Panc1 (cell line): ENCODE results near the gene RSPH6A. TPM values are rescaled to one million over a fixed set of nuclear protein-coding genes. Genes with fewer than 3 reads are reported as not detected.

Experiments used
- ATAC-seq: fragments of 200-7000 bp; cut with Tn5 transposase; 2 replicates; pipeline ENCODE4 v1.9.1; 2020; ENCODE audit warnings: mild to moderate bottlenecking, moderate library complexity
- BruUV-seq: library from RNA; stranded (reverse); fragments of 400-500 nt; replicated peaks from 2 replicates; lab custom pipeline; 2021; lab: Mats Ljungman, UMichigan
- CTCF ChIA-PET: fragments of 300-600 bp; sonication (Branson Sonifier 250); formaldehyde crosslinking; loops from one replicate; lab custom pipeline; 2022; ENCODE audit warnings: antibody characterized with exemption; lab: Charles Lee
- POLR2A ChIA-PET: fragments of 300-600 bp; sonication (Branson Sonifier 250); formaldehyde crosslinking; loops from one replicate; lab custom pipeline; 2022; ENCODE audit warnings: antibody characterized with exemption; lab: Charles Lee
- DNase-seq: peaks from one replicate; pipeline ENCODE4 v3.0.0-alpha.2; 2010; ENCODE audit warnings: low read depth, low spot score
- H3K27ac ChIP-seq: 2 replicates; pipeline ENCODE4 v1.5.1; 2011; ENCODE audit warnings: mild to moderate bottlenecking, low read length, inconsistent platforms
- H3K27me3 ChIP-seq: fragments of 200-500 bp; sonication (Bioruptor generic); 2 replicates; pipeline ENCODE4 v1.6.0; 2014; ENCODE audit warnings: low read length, inconsistent platforms; ENCODE audit not compliant: control insufficient read depth, insufficient read depth
- H3K36me3 ChIP-seq: fragments of 200-500 bp; sonication (Bioruptor generic); 2 replicates; pipeline ENCODE4 v1.5.1; 2014; ENCODE audit warnings: inconsistent platforms, mild to moderate bottlenecking, low read length, moderate library complexity; ENCODE audit not compliant: control insufficient read depth, insufficient read depth
- H3K4me1 ChIP-seq: 2 replicates; pipeline ENCODE4 v1.5.1; 2011; ENCODE audit warnings: inconsistent platforms, mild to moderate bottlenecking, low read length, moderate library complexity; ENCODE audit not compliant: control insufficient read depth, insufficient read depth
- H3K4me3 ChIP-seq, 2 experiments: 2 replicates each; pipeline ENCODE4 v1.5.1; 2011 to 2012; ENCODE audit warnings: low read depth in 2 of 2, low read length in 2 of 2, mild to moderate bottlenecking in 2 of 2, inconsistent platforms in 1 of 2, moderate library complexity in 1 of 2
- H3K9me3 ChIP-seq: fragments of 200-500 bp; sonication (Bioruptor generic); 2 replicates; pipeline ENCODE4 v1.5.1; 2014; ENCODE audit warnings: low read depth, mild to moderate bottlenecking, inconsistent platforms, low read length, moderate library complexity; ENCODE audit not compliant: control insufficient read depth, insufficient read depth
- POLR2AphosphoS5 ChIP-seq: IDR thresholded peaks from 2 replicates; pipeline ENCODE4 v1.6.1; 2012; ENCODE audit warnings: mild to moderate bottlenecking, low read depth, low read length, moderate library complexity
- REST ChIP-seq, 2 experiments: IDR thresholded peaks; 2 replicates each; pipeline ENCODE4 v1.6.1; 2011 to 2012; ENCODE audit warnings: low read depth in 2 of 2, control low read depth in 1 of 2, low read length in 1 of 2, mild to moderate bottlenecking in 1 of 2, moderate library complexity in 1 of 2; ENCODE audit not compliant: insufficient read depth in 1 of 2
- SIN3A ChIP-seq: IDR thresholded peaks from 2 replicates; pipeline ENCODE4 v1.6.1; 2012; ENCODE audit warnings: low read depth, mild to moderate bottlenecking, low read length, moderate library complexity, borderline replicate concordance; ENCODE audit not compliant: insufficient read depth
- TCF7L2 ChIP-seq: IDR thresholded peaks from 2 replicates; pipeline ENCODE4 v1.6.1; 2011; ENCODE audit warnings: mild to moderate bottlenecking, low read depth, low read length, inconsistent platforms
- in situ Hi-C: cut with HindIII; loops from 2 replicates; pipeline ENCODE4 v1.10.0; 2016; ENCODE audit warnings: low sequenced_read_pairs, low pct_unique_long_range_greater_than_20kb
- intact Hi-C: fragments of 100-400 bp; cut with micrococcal nuclease; formaldehyde crosslinking; loops from one replicate; pipeline ENCODE4 v1.10.0; 2022; ENCODE audit not compliant: unreplicated experiment
- total RNA-seq: library from RNA; stranded (reverse); gene quantifications from one replicate; pipeline ENCODE4 v1.2.1, GENCODE V29; 2021; ENCODE audit not compliant: unreplicated experiment
- TF ChIP-seq, protein P1 (sequence below): fragments of 450-650 bp; IDR thresholded peaks from 2 replicates; pipeline ENCODE4 v1.5.1; 2017; ENCODE audit warnings: mild to moderate bottlenecking

Gene RSPH6A
- total RNA-seq, 1 experiment from 2014 or later: not detected

- no peak for DNase-seq
- CTCF ChIA-PET: interaction anchor here (0.6 to 0.9 kb wide), 4 partner anchors 20 to 139 kb away, joined by 3 to 7 read pairs (median 4); no protein-coding TSS in a partner anchor
Measured at GRCh38 chr19:45863840-45864628, 48.9 kb upstream of the RSPH6A start, which contains the start of gene FOXA3. TSS of gene FOXA3 (plus strand) at chr19:45864326. CDS start at chr19:45864457, 131 bp downstream.

GRCh38 chr19:45863335-45863839, 48.3 kb upstream of the RSPH6A start:
- no peak for DNase-seq
- POLR2A ChIA-PET: no interaction called here
- peaks cover 4% of the 10 kb centered on the region; the same call in 1 of the 2 replicates for H3K4me1 ChIP-seq
- peak overlapping the region; percentile 59 to 95 for H3K4me3 ChIP-seq
- TF ChIP-seq TCF7L2 (no peak), POLR2AphosphoS5 (no peak), REST (IDR thresholded peaks at IDR 0.05; ENCODE audit: insufficient read depth in 1 of 2, low read depth in 2 of 2, low read length in 1 of 2) (no peak), SIN3A (no peak)
- TF ChIP-seq, protein P1, sequence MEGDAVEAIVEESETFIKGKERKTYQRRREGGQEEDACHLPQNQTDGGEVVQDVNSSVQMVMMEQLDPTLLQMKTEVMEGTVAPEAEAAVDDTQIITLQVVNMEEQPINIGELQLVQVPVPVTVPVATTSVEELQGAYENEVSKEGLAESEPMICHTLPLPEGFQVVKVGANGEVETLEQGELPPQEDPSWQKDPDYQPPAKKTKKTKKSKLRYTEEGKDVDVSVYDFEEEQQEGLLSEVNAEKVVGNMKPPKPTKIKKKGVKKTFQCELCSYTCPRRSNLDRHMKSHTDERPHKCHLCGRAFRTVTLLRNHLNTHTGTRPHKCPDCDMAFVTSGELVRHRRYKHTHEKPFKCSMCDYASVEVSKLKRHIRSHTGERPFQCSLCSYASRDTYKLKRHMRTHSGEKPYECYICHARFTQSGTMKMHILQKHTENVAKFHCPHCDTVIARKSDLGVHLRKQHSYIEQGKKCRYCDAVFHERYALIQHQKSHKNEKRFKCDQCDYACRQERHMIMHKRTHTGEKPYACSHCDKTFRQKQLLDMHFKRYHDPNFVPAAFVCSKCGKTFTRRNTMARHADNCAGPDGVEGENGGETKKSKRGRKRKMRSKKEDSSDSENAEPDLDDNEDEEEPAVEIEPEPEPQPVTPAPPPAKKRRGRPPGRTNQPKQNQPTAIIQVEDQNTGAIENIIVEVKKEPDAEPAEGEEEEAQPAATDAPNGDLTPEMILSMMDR: no peak
- BruUV-seq: no TSS peak
- H3K27ac ChIP-seq: no peak overlapping the region
- no peaks in the 10 kb centered on the region for H3K9me3 ChIP-seq
- no peak for ATAC-seq
- in situ Hi-C loops: no loop called here
- intact Hi-C loops: no loop called here
- H3K36me3 ChIP-seq: no peaks in the 10 kb centered on the region; the same call in 1 of the 2 replicates
- no peaks in the 10 kb centered on the region; the same call in 1 of the 2 replicates for H3K27me3 ChIP-seq
- CTCF ChIA-PET: interaction anchor here (0.6 to 0.9 kb wide), 3 partner anchors 19 to 139 kb away, joined by 3 to 5 read pairs (median 3); no protein-coding TSS in a partner anchor

More at GRCh38 chr19:45863840-45864628, 48.9 kb upstream of the RSPH6A start, which contains the start of gene FOXA3:
- no peaks in the 10 kb centered on the region for H3K9me3 ChIP-seq
- H3K4me1 ChIP-seq: peaks cover 4% of the 10 kb centered on the region; the same call in 1 of the 2 replicates
- H3K36me3 ChIP-seq: no peaks in the 10 kb centered on the region; the same call in 1 of the 2 replicates
- POLR2A ChIA-PET: no interaction called here
- intact Hi-C loops (no loop called here), in situ Hi-C loops (no loop called here)
- no peaks in the 10 kb centered on the region; the same call in 1 of the 2 replicates for H3K27me3 ChIP-seq
- ATAC-seq: peak; percentile 55
- H3K27ac ChIP-seq: no peak within 1 kb of the TSS
- TF ChIP-seq, protein P1: peak; percentile 81
- no peak for TF ChIP-seq SIN3A
- TF ChIP-seq POLR2AphosphoS5: no peak
- TF ChIP-seq REST (IDR thresholded peaks at IDR 0.05; ENCODE audit: insufficient read depth in 1 of 2, low read depth in 2 of 2, low read length in 1 of 2): no peak
- BruUV-seq: no TSS peak
- peak within 1 kb of the TSS; percentile 59 to 95 for H3K4me3 ChIP-seq
